ENCODE data around the gene CCDC69.

DNA sequence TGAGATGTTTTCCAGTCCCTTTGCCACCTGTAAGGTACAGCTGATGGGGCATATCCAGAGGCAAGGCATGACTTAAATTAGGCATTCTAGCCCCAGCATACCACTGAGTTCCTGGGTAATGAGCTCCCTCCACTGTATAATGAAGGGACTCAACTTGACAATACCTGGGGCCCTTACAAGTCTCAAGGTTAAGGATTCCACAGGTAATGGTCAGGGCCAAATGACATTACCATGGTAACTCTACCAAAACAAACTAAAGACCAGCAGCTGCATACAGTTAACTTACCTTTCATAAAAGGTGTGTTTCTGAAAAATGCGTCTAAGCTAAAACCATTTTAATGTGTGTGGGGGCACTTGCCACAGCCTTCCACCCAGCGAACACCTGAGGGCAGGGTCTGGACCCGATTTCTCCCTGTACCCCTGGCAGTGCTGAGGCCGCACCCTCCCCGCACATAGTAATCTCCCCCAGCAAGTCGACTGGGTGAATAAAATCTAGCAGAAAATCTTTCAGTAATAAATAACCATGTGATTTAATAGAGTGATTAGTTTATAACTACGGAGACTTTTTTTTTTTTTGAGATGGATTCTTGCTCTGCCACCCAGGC is 24.2 kb downstream of the CCDC69 start:
- TF ChIP-seq, protein P1, sequence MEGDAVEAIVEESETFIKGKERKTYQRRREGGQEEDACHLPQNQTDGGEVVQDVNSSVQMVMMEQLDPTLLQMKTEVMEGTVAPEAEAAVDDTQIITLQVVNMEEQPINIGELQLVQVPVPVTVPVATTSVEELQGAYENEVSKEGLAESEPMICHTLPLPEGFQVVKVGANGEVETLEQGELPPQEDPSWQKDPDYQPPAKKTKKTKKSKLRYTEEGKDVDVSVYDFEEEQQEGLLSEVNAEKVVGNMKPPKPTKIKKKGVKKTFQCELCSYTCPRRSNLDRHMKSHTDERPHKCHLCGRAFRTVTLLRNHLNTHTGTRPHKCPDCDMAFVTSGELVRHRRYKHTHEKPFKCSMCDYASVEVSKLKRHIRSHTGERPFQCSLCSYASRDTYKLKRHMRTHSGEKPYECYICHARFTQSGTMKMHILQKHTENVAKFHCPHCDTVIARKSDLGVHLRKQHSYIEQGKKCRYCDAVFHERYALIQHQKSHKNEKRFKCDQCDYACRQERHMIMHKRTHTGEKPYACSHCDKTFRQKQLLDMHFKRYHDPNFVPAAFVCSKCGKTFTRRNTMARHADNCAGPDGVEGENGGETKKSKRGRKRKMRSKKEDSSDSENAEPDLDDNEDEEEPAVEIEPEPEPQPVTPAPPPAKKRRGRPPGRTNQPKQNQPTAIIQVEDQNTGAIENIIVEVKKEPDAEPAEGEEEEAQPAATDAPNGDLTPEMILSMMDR (IDR thresholded peaks at IDR 0.05), result no peak
- no peak for TF ChIP-seq POLR2A (IDR thresholded peaks at IDR 0.05)
